SK-N-SH treated with all-trans-retinoic acid at 6 μM for 48 hours (cell line): ENCODE results near the gene WDR91.

Source experiments
- ATAC-seq: fragments of 200-7000 bp; cut with Tn5 transposase; 3 replicates; pipeline ENCODE4 v1.9.1; 2020; ENCODE audit warnings: mild to moderate bottlenecking, moderate library complexity
- ARNTL ChIP-seq: fragments of 450-650 bp; formaldehyde crosslinking; IDR thresholded peaks from 2 replicates; pipeline ENCODE4 v1.5.0; 2020; ENCODE audit warnings: low read depth, mild to moderate bottlenecking, moderate library complexity, borderline replicate concordance
- BACH2 ChIP-seq: fragments of 250-450 bp; sonication (Bioruptor Pico); IDR thresholded peaks from 2 replicates; pipeline ENCODE4 v1.9.0; 2021; ENCODE audit warnings: mild to moderate bottlenecking, borderline replicate concordance
- CREB5 ChIP-seq: fragments of 250-450 bp; sonication (Bioruptor Pico); IDR thresholded peaks from 2 replicates; pipeline ENCODE4 v1.5.1; 2020; ENCODE audit warnings: low read depth, mild to moderate bottlenecking, moderate library complexity
- CSDC2 ChIP-seq: fragments of 250-450 bp; sonication (Bioruptor Pico); IDR thresholded peaks from 2 replicates; pipeline ENCODE4 v1.5.0; 2020; ENCODE audit warnings: mild to moderate bottlenecking, moderate library complexity
- CSRNP3 ChIP-seq: fragments of 250-450 bp; sonication (Bioruptor Pico); IDR thresholded peaks from 2 replicates; pipeline ENCODE4 v1.5.1; 2021; ENCODE audit warnings: mild to moderate bottlenecking, moderate library complexity
- ESRRG ChIP-seq: fragments of 250-450 bp; sonication (Bioruptor Pico); IDR thresholded peaks from 2 replicates; pipeline ENCODE4 v1.6.1; 2021; ENCODE audit warnings: mild to moderate bottlenecking
- GLIS3 ChIP-seq: fragments of 250-450 bp; sonication (Bioruptor Pico); IDR thresholded peaks from 2 replicates; pipeline ENCODE4 v1.5.0; 2020; ENCODE audit warnings: mild to moderate bottlenecking, moderate library complexity
- ISL1 ChIP-seq: fragments of 250-450 bp; sonication (Bioruptor Pico); IDR thresholded peaks from 2 replicates; pipeline ENCODE4 v2.1.2; 2022; ENCODE audit warnings: mild to moderate bottlenecking, moderate library complexity
- OSR1 ChIP-seq: fragments of 250-450 bp; sonication (Bioruptor Pico); IDR thresholded peaks from 2 replicates; pipeline ENCODE4 v1.8.0; 2022; ENCODE audit warnings: moderate library complexity, mild to moderate bottlenecking, inconsistent platforms
- PATZ1 ChIP-seq: fragments of 250-450 bp; sonication (Bioruptor Pico); IDR thresholded peaks from 2 replicates; pipeline ENCODE4 v1.8.0; 2020; ENCODE audit warnings: mild to moderate bottlenecking, moderate library complexity, borderline replicate concordance
- RARB ChIP-seq: fragments of 250-450 bp; sonication (Bioruptor Pico); IDR thresholded peaks from 2 replicates; pipeline ENCODE4 v1.8.0; 2021; ENCODE audit warnings: mild to moderate bottlenecking, moderate library complexity
- SNAI2 ChIP-seq: fragments of 250-450 bp; sonication (Bioruptor Pico); IDR thresholded peaks from 2 replicates; pipeline ENCODE4 v1.5.0; 2020; ENCODE audit warnings: mild to moderate bottlenecking, moderate library complexity
- TCF4 ChIP-seq: fragments of 250-450 bp; sonication (Bioruptor Pico); IDR thresholded peaks from 2 replicates; pipeline ENCODE4 v1.8.0; 2021; ENCODE audit warnings: mild to moderate bottlenecking, moderate library complexity, borderline replicate concordance
- TOX ChIP-seq: fragments of 250-450 bp; sonication (Bioruptor Pico); IDR thresholded peaks from 2 replicates; pipeline ENCODE4 v1.8.0; 2021; ENCODE audit warnings: mild to moderate bottlenecking, moderate library complexity, borderline replicate concordance
- TSHZ2 ChIP-seq: fragments of 250-450 bp; sonication (Bioruptor Pico); IDR thresholded peaks from 2 replicates; pipeline ENCODE4 v1.5.0; 2020; ENCODE audit warnings: mild to moderate bottlenecking, moderate library complexity
- ZC3H10 ChIP-seq: fragments of 250-450 bp; sonication (Bioruptor Pico); IDR thresholded peaks from 2 replicates; pipeline ENCODE4 v1.5.1; 2021; ENCODE audit warnings: mild to moderate bottlenecking, moderate library complexity
- ZFP3 ChIP-seq: fragments of 250-450 bp; sonication (Bioruptor Pico); IDR thresholded peaks from 2 replicates; pipeline ENCODE4 v1.5.0; 2020; ENCODE audit warnings: mild to moderate bottlenecking, moderate library complexity
- ZFP30 ChIP-seq: fragments of 450-650 bp; formaldehyde crosslinking; IDR thresholded peaks from 2 replicates; pipeline ENCODE4 v1.5.0; 2022; ENCODE audit warnings: mild to moderate bottlenecking, moderate library complexity
- ZNF565 ChIP-seq: fragments of 450-650 bp; formaldehyde crosslinking; conservative IDR thresholded peaks from 2 replicates; pipeline ENCODE4 v1.5.0; 2020; ENCODE audit warnings: low read depth, mild to moderate bottlenecking, moderate library complexity
- ZNF70 ChIP-seq: fragments of 450-650 bp; formaldehyde crosslinking; IDR thresholded peaks from 2 replicates; pipeline ENCODE4 v1.5.0; 2020; ENCODE audit warnings: mild to moderate bottlenecking, moderate library complexity
- ZNF8 ChIP-seq: fragments of 450-650 bp; formaldehyde crosslinking; IDR thresholded peaks from 2 replicates; pipeline ENCODE4 v1.5.0; 2020; ENCODE audit warnings: mild to moderate bottlenecking, moderate library complexity

Gene WDR91

GRCh38 chr7:135184254-135184841 is 27.0 kb downstream of the WDR91 start:
- ATAC-seq: no peak
- TF ChIP-seq ARNTL (CRISPR knock-in tag) (no peak), SNAI2 (no peak), ESRRG (CRISPR knock-in tag) (no peak), CSRNP3 (CRISPR knock-in tag) (no peak), PATZ1 (no peak), ZFP30 (no peak), ZNF565 (CRISPR knock-in tag) (no peak), ZNF8 (CRISPR knock-in tag) (no peak), TSHZ2 (no peak), OSR1 (CRISPR knock-in tag) (no peak), TCF4 (CRISPR knock-in tag) (no peak), TOX (CRISPR knock-in tag) (no peak), GLIS3 (CRISPR knock-in tag) (no peak)
- TF ChIP-seq, all 23 proteins: peak for 0

- TF ChIP-seq CREB5 (CRISPR knock-in tag) (no peak), CSRNP3 (CRISPR knock-in tag) (no peak), RARB (CRISPR knock-in tag) (no peak), ZNF8 (CRISPR knock-in tag) (no peak), TOX (CRISPR knock-in tag) (no peak), ZNF70 (CRISPR knock-in tag) (no peak), GLIS3 (CRISPR knock-in tag) (no peak), ISL1 (CRISPR knock-in tag) (no peak), OSR1 (CRISPR knock-in tag) (no peak), ESRRG (CRISPR knock-in tag) (no peak), BACH2 (CRISPR knock-in tag) (no peak), SNAI2 (no peak), ZFP30 (no peak)
- TF ChIP-seq, all 23 proteins: peak for 0
- no peak for ATAC-seq
Observed at GRCh38 chr7:135183478-135183877, 27.8 kb downstream of the WDR91 start.

GRCh38 chr7:135181929-135182678 is 29.2 kb downstream of the WDR91 start:
- ATAC-seq: no peak
- TF ChIP-seq ZNF565 (CRISPR knock-in tag) (no peak), ZNF8 (CRISPR knock-in tag) (no peak), ZFP3 (CRISPR knock-in tag) (no peak), SNAI2 (no peak), ZFP30 (no peak), ZC3H10 (CRISPR knock-in tag) (no peak), BACH2 (CRISPR knock-in tag) (no peak), CSRNP3 (CRISPR knock-in tag) (no peak), CSDC2 (CRISPR knock-in tag) (no peak), TCF4 (CRISPR knock-in tag) (no peak), ISL1 (CRISPR knock-in tag) (no peak), TOX (CRISPR knock-in tag) (no peak), CREB5 (CRISPR knock-in tag) (no peak), RARB (CRISPR knock-in tag) (no peak), ESRRG (CRISPR knock-in tag) (no peak)
